Measurements from ENCODE around the gene CUX1.

The CUX1 gene

DNA sequence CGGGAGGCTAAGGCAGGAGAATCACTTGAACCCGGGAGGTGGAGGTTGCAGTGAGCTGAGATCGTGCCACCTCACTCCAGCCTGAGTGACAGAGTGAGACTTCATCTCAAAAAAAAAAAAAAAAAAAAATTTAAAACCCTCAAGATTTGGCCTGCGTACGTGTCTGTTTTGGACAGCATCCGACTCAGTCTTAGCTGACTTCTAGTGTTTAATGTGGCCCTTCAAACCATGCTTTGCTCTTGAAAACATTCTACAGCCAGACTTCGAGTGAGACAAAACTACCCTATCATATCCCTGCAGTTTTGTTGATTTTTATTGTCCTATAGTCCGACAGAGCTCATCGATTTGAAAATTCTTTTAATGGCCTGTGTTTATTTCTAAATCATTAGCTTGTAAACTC is 242.1 kb downstream of the CUX1 start:
- DNase-seq = no peak

GRCh38 chr7:102061354-102061945 is 244.0 kb downstream of the CUX1 start:
- no peak for DNase-seq

DNA sequence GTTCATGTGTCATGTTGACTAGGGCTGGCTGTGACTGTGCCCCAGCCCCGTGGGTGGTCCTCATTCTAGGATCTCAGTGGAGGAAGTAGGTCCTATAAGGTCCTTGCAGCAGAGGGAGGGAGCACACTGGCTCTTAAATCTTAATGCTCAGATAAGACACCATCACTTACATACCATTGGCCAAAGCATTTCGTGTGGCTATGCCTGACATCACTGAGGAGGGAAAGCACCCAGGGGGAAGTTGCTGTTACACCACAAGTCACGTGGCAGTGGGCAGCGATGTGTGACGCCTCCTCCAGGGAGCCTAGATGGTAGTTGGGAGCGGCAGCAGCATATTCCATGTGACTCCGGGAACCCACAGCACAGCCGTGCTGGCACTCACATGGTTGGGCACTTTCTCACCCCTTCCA is 244.6 kb downstream of the CUX1 start:
- no peak for DNase-seq

- no peak for DNase-seq
Observed at GRCh38 chr7:102063690-102064180, 246.3 kb downstream of the CUX1 start.

DNA sequence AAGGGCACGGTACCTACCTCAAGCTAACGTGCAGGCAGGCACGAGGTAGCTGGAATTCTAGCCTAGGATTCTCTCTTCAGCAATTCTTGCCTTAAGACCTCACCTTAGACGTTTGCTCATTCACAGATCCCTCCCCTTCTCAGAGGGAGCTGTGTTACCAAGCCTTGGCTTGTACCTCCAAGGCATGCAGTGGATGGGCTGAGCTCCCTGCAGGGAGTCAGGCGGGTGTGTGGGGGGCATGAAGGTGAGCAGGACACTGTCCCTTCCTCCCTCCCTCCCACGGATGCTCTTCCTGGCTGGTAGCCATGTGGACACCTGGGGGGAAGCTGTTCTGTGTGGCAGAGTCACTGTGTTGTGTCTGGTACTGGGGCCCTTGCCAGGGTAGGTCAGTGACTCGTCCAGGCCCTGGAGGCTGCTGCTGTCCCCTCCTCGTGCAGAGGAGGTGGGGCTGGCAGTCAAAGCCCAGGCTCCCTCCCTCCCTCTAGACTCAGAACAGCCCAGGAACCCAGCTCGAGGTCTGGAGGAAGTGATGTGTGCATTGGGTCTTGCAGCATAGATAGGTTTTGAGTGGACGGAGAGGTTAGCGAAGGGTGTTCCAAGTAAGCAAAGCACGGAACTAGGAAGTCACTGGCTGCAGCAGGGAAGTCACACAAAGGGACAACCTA is 247.1 kb downstream of the CUX1 start:
- DNase-seq = no peak

GRCh38 chr7:102065226-102065625 is 247.8 kb downstream of the CUX1 start:
- no peak for DNase-seq

DNA sequence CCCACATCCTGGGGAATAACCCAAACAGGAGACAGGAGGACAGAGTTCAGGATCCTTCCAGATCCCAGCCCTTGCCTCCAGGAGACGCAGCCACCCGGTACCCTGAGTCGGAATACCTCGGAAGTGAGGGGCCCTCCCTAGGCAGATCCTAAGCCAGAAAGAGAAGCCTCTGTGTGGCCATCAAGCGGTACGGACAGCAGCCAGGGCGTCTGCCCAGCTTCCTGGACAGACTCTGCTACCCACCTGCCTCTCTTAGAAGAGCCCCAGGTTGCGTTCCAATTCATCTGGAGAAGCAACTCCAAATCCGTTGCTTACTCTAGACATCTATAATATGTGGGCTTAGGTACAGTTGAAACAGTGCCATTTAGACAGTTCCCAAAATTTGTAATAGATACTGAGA is 249.1 kb downstream of the CUX1 start:
- DNase-seq = no peak

GRCh38 chr7:102068846-102069245 is 251.4 kb downstream of the CUX1 start:
- DNase-seq = no peak

- DNase-seq = no peak
Observed at GRCh38 chr7:102069931-102070629, 252.7 kb downstream of the CUX1 start.

DNA sequence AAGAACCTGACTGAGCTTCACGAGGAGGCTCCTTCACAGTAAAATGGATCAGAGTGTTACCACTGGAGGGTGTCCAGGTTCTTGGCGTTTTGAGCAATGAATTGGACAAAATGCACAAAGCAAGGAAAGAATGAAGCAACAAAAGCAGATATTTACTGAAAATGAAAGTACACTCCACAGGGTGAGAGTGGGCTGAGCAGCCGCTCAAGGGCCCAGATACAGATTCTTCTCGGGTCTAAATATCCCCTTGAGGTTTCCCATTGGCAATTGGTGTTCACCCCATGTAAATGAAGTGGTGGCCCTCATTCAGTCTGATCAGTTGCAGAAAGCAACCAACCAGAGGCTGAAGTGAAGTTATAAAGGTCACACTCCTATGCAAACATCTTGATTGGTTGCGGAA is 254.6 kb downstream of the CUX1 start:
- no peak for DNase-seq

GRCh38 chr7:102072636-102073209 is 255.3 kb downstream of the CUX1 start:
- no peak for DNase-seq

DNA sequence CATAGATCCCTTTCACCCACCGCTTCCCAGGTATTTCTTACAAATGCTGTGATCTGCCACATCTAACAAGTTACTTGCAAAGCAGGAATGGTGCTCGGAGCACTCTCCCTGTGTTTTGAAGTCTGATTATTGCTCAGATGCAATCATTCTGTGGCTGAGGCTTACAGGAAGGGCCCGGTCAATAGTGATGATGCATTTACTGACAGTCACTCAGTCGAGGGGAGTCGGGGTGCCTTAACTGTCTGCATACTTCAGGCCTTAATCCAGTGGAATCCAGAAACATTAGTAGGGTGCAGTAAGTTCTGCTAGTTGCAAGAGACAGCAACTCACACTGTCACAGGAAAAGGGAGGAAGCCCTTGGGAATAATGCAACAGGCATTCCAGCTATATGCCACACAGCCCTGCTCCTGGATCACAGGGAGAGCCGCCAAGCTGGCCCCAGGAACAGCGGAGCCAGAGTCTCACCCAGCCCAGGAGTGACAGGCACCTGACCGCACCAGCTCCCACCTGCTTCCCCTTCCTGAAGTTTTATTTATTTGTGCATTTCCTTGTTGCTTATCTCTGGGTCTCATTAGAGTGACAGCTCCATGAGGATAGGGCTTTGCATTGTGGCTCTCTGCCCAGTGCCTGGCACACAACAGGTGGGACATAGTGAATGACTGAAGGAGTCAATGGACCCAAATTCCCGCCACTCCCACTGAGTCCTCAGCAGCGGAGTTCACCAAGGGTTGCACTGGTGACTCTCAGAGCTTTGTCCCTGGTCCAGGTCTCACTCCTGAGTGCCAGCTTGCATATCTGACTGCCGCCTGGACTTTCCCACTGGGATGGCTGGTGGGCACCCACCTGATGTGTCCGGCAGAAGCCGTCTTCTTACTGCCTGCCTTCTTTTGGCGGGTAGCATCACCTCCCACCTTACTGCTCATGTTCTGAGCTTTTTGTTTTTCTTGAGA is 256.8 kb downstream of the CUX1 start:
- no peak for DNase-seq

GRCh38 chr7:102075126-102075525 is 257.7 kb downstream of the CUX1 start:
- no peak for DNase-seq

- DNase-seq = no peak
Observed at GRCh38 chr7:102075553-102076135, 258.2 kb downstream of the CUX1 start.

DNA sequence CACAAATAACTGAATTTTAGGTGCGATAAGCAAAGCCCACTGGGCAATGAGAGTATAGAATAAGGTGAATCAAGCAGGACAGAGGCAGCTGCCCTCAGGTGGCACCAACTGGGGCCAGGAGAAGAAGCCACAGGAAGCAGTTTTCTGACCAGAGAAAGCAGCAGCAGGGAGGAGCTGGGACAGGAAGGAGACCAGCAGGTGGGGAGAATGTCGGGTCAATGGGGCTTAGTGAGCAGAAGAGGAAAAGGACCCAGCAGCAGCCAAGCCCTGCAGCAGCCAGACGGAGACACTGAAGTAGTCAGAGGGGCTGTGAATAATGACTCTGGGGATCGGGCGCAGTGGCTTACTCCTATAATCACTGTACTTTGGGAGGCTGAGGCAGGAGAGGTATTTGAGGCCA is 259.7 kb downstream of the CUX1 start:
- DNase-seq = no peak

DNA sequence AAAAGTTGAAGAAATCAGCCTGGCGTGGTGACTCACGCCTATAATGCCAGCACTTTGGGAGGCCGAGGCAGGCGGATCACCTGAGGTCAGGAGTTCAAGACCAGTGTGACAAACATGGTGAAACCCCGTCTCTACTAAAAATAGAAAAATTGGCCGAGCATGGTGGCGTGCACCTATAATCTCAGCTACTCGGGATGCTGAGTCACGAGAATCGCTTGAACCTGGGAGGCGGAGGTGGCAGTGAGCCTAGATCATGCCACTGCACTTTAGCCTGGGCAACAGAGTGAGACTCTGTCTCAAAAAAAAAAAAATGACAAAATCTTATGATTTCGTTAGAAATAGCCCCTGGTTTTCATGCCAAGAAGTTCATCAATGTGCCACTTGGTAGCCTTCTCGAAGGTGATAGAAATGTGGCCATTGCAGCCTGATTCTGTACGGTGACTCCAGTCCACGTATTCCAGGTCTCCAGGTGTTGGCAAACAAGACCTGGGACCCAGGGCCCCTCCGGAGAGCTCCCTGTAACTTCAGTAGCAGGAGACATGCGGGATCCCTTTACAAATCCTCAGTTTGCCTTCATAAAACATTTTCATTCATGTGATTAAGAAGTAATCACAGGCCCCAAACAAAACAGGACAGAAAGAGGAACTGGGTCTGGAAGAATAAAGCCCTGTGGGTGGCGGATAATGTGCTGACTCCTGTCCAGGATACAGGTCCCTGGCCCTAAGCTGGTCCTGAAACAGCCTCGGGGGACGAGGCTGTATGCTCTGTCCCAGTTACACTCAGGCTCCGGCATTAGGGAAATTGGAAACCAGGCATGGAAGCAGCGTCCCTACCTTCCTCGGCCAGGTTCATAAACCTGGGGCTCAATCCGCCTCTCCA is 262.0 kb downstream of the CUX1 start:
- no peak for DNase-seq

DNA sequence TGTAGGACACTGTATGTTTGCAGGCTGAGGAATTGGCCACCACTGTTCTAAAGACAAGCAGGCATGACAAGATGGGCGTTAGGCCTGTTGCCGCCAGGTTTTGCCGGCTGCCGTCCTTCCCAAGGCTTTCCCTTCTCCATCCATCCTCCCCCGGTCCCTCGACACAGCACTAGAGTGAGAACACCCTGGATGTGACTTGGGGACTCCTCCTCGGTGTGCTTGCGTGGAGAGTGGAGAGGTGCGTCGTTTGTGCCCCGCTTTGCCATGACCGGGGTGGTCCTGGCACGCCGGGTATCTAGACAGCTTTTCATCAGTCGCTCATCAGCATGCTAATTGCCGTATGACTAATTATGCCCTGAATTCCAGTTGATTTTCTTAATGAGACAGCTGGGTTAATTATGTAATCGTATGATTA is 262.6 kb downstream of the CUX1 start:
- no peak for DNase-seq

DNA sequence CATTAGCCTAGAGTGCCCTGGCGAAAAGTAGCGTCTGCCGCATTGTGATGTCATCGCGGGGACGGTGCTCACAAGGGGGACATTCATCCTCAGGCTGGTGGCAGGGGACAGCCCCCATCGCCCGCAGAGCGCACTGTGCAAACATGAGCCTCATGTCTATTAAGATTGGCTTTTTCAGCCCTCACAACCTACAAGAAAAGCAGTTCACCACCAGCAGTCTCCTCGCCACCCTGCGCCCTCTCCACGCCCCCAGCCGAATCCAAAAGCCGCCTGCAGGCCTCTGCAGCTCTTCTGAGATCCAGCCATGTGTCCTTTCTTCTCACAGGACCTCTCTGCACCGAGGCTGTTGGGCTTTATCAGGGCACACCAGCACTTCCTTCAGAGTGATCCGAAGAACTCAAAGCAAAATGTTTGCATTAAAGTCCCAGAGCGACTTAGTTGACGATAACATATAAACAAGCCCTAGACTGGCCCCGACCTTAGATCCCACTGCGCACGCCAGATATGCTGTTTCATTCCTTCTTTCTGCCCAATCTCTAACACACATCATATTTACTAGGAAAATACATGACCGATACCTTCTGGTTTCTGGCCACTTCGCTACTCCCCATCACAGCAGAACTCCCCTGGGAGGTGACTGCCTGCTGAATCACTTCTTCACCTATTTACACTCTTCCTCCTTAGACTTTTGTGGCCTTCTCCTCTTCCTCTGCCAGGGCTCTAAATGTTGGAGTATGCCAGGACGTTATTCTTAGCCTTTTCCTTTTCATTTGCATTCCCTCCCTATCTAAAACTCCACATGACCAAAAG is 263.2 kb downstream of the CUX1 start:
- no peak for DNase-seq

DNA sequence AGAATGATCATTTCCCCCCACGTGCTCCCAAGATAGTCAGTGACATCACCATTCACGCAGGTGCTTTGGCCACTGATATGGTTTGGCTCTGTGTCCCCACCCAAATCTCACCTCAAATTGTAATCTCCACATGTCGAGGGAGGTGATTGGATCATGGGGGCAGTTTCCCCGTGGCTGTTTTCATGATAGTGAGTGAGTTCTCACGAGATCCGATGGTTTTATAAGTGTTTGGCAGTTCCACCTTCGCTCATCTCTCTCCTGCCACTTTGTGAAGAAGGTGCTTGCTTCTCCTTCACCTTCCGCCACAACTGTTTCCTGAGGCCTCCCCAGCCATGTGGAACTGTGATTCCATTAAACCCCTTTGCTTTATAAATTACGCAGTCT is 263.8 kb downstream of the CUX1 start:
- no peak for DNase-seq

DNA sequence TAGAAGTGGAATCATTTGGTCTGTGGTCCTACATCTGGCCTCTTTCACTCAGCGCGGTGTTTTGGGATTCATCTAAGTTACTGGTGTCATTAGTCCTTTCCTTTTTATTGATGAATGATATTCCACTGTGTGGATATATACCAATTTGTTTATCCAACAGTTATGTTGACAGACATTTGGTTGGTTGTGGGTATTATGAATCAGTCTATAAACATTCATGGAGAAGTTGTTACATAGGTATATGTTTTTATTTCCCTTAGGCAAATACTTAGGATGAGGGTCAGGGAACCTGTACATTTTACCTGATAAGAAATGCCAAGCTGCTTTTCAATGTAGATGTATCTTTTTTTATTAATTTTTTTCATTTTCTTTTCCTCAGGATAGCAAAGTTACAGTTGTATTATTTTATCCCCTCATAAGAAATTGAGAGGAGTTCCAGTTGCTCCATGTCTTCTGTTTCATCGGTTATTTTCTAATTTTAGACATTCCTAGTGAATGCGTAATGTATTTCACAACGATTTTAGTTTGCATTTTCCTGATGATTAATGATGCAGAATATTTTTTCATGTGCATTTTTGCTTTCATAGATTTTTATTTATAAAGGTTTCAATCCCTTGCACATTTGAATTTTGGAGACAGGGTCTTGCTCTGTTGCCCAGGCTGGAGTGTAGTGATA is 265.4 kb downstream of the CUX1 start:
- no peak for DNase-seq
